GM18498 (cell line): ENCODE data around the gene LRRC8D.
"Not testable (repeated sequence)": the region's sequence is repeated elsewhere in the genome, so short reads cannot be mapped to it uniquely, and the experiment has no call there.

Source experiments
- ATAC-seq: cut with Tn5 transposase; IDR thresholded peaks from one replicate; pipeline ENCODE4 v1.9.1; 2021; ENCODE audit warnings: mild to moderate bottlenecking, moderate library complexity; ENCODE audit not compliant: unreplicated experiment

The LRRC8D gene

DNA sequence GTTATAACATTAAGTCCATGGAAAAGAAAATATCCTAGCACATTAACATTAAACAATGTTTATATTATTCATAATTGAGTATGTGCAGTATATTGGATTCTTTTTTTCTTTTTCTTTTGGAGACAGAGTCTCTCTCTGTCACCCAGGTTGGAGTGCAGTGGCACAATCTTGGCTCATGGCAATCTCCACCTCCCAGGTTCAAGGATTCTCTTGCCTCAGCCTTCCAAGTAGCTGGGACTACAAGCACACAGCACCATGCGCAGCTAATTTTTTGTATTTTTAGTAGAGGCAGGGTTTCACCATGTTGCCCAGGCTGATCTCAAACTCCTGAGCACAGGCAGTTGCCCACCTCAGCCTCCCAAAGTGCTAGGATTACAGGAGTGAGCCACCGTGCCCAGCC is 162.0 kb downstream of the LRRC8D start:
- ATAC-seq, result not testable (repeated sequence)

DNA sequence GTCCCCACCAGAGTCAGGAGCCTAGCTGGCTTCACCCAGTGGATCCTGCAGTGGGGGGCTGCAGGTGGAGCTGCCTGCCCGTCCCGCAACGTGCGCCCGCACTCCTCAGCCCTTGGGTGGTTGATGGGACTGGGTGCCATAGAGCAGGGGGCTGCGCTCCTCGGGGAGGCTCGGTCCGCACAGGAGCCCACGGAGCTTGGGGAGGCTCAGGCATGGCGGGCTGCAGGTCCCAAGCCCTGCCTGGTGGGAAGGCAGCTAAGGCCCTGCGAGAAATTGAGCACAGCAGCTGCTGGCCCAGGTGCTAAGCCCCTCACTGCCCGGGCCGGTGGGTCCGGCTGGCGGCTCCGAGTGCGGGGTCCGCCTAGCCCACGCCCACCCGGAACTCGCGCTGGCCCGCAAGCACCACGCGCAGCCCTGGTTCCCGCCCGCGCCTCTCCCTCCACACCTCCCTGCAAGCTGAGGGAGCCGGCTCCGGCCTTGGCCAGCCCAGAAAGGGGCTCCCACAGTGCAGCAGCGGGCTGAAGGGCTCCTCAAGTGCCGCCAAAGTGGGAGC is 163.8 kb downstream of the LRRC8D start:
- ATAC-seq, result not testable (repeated sequence)

DNA sequence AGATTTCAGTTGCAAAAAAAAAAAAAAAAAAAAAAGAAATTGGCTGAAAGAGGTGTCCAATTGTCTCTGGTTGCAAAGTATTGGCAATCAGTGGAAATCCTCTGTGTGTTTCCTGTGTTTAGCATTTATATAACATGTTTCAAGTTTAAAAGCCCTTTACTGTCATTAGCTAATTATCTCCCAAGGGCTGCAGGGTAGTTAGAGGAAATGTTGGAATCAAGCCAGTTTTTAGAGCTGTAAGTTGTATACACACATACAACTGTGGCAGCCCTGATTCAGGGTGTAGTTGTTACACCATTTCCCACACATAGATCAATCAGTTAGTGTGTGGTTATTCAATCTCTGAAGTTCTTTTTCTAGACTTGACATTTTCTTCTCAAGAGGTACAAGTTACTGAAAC is 165.2 kb downstream of the LRRC8D start:
- ATAC-seq, result no peak
